Hepatocyte (in vitro differentiated cells): ENCODE results near the gene SSBP3. TPM values are rescaled to one million over a fixed set of nuclear protein-coding genes. Genes with fewer than 3 reads are reported as not detected.

Source experiments
- DNase-seq: peaks from one replicate; pipeline ENCODE4 v3.0.0-alpha.2; 2016; ENCODE audit warnings: low spot score
- H2AFZ ChIP-seq: fragments of 200-600 bp; sonication (generic); 2 replicates; pipeline ENCODE4 v1.6.0; 2016; ENCODE audit warnings: antibody characterized with exemption, mild to moderate bottlenecking
- H3K27ac ChIP-seq: fragments of 200-600 bp; sonication (generic); 2 replicates; pipeline ENCODE4 v1.5.1; 2016; ENCODE audit warnings: mild to moderate bottlenecking
- H3K27me3 ChIP-seq: fragments of 200-600 bp; sonication (generic); 2 replicates; pipeline ENCODE4 v1.6.1; 2016
- H3K36me3 ChIP-seq: fragments of 200-600 bp; sonication (generic); replicated peaks from 2 replicates; pipeline ENCODE4 v1.5.1; 2016; ENCODE audit warnings: low read depth; ENCODE audit not compliant: insufficient read depth
- H3K4me1 ChIP-seq: fragments of 200-600 bp; sonication (generic); 2 replicates; pipeline ENCODE4 v1.5.1; 2016; ENCODE audit warnings: mild to moderate bottlenecking, moderate library complexity; ENCODE audit not compliant: insufficient read depth
- H3K4me2 ChIP-seq: fragments of 200-600 bp; sonication (generic); 2 replicates; pipeline ENCODE4 v1.6.0; 2016
- H3K4me3 ChIP-seq: fragments of 200-600 bp; sonication (generic); 2 replicates; pipeline ENCODE4 v1.5.1; 2016; ENCODE audit warnings: mild to moderate bottlenecking
- H3K79me2 ChIP-seq: fragments of 200-600 bp; sonication (generic); 2 replicates; pipeline ENCODE4 v1.6.0; 2017; ENCODE audit warnings: mild to moderate bottlenecking
- H3K9me2 ChIP-seq: fragments of 200-600 bp; sonication (generic); replicated peaks from 2 replicates; pipeline ENCODE4 v1.6.0; 2017; ENCODE audit warnings: mild to moderate bottlenecking; ENCODE audit not compliant: insufficient read depth
- H3K9me3 ChIP-seq: fragments of 200-600 bp; sonication (generic); 2 replicates; pipeline ENCODE4 v1.5.1; 2016; ENCODE audit warnings: low read depth, mild to moderate bottlenecking
- H4K20me1 ChIP-seq: fragments of 200-600 bp; sonication (generic); 2 replicates; pipeline ENCODE4 v1.6.0; 2016; ENCODE audit warnings: mild to moderate bottlenecking; ENCODE audit not compliant: insufficient read depth, poor library complexity, severe bottlenecking
- EZH2 ChIP-seq: fragments of 200-600 bp; sonication (generic); IDR thresholded peaks from 2 replicates; pipeline ENCODE4 v1.6.1; 2016; ENCODE audit warnings: antibody characterized with exemption, mild to moderate bottlenecking, borderline replicate concordance
- EZH2phosphoT487 ChIP-seq: fragments of 200-600 bp; sonication (generic); IDR thresholded peaks from one replicate; pipeline ENCODE4 v1.6.1; 2018; ENCODE audit warnings: antibody characterized with exemption, mild to moderate bottlenecking, low read depth, moderate library complexity; ENCODE audit not compliant: unreplicated experiment, severe bottlenecking
- WGBS: methylation state at CpG from one replicate; pipeline ENCODE4 v1.1.6; 2016; ENCODE audit warnings: low lambda C conversion rate; ENCODE audit errors: missing lambda C conversion rate; 5-methylcytosine and 5-hydroxymethylcytosine counted together
- polyA plus RNA-seq: library from polyadenylated mRNA; unstranded; fragments of >200 nt; fragmentation: Nextera tagmentation; extraction: Ambion mirVana; gene quantifications from 2 replicates; pipeline ENCODE4 v1.2.1, GENCODE V29; 2016
- total RNA-seq: library from RNA; depleted of rRNA; stranded (reverse); fragments of >200 nt; gene quantifications from 2 replicates; pipeline ENCODE4 v1.2.3, GENCODE V29; 2014
- TF ChIP-seq, protein P1 (sequence below): fragments of 200-600 bp; sonication (generic); IDR thresholded peaks from 2 replicates; pipeline ENCODE4 v1.5.1; 2016; ENCODE audit warnings: antibody characterized with exemption, mild to moderate bottlenecking; ENCODE audit not compliant: poor library complexity

Gene SSBP3
- total and polyA plus RNA-seq, 2 experiments from 2014 or later, result 25.8 to 47.2 TPM

DNA sequence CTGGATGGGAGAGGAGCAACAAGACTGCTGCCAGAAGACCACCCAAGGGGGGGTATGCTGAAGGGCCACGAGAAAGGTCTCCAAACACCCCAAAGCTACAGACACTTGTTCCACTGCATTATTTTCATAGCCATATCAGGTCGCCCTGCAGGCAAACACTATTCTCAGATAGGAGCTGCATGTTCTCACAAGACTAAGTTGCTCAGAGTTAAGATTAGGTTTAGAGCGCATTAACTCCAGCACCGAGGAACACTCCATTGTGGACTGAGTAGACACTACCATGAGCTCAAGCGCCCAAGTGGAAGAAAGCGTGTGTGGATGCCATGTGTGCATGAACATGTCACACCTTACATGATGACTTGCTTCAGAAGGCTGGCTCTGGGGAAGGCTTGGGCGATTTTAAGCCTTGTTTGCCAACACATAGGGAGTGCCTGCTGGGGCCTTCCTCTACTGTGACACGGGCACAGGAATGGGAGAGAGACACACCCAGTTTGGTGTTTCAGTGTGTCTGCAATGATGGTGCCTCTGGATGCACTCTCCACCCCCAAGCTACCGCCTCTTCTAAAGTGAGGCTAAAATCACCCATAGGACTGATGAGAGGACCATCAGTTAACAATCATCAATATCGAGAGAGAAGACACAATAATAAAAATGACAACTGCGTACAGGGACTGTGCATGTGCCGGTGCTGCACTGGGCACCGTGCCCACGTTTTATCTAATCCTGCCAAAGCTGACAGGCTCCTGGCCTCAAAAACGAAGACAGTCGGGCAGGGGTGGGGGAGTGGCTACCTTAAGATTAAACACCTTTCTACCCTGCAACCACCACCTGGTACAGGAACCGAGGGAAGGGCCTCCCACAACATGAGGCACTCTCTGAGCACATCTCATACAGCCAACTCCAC lies 34.9 kb downstream of the SSBP3 start:
- Histone ChIP-seq H3K79me2 (peaks cover 99% of the 10 kb centered on the region), H3K9me2 (no peaks in the 10 kb centered on the region)
- TF ChIP-seq EZH2phosphoT487, result no peak
- TF ChIP-seq, protein P1, sequence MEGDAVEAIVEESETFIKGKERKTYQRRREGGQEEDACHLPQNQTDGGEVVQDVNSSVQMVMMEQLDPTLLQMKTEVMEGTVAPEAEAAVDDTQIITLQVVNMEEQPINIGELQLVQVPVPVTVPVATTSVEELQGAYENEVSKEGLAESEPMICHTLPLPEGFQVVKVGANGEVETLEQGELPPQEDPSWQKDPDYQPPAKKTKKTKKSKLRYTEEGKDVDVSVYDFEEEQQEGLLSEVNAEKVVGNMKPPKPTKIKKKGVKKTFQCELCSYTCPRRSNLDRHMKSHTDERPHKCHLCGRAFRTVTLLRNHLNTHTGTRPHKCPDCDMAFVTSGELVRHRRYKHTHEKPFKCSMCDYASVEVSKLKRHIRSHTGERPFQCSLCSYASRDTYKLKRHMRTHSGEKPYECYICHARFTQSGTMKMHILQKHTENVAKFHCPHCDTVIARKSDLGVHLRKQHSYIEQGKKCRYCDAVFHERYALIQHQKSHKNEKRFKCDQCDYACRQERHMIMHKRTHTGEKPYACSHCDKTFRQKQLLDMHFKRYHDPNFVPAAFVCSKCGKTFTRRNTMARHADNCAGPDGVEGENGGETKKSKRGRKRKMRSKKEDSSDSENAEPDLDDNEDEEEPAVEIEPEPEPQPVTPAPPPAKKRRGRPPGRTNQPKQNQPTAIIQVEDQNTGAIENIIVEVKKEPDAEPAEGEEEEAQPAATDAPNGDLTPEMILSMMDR, result no peak
- TF ChIP-seq EZH2, result no peak

DNA sequence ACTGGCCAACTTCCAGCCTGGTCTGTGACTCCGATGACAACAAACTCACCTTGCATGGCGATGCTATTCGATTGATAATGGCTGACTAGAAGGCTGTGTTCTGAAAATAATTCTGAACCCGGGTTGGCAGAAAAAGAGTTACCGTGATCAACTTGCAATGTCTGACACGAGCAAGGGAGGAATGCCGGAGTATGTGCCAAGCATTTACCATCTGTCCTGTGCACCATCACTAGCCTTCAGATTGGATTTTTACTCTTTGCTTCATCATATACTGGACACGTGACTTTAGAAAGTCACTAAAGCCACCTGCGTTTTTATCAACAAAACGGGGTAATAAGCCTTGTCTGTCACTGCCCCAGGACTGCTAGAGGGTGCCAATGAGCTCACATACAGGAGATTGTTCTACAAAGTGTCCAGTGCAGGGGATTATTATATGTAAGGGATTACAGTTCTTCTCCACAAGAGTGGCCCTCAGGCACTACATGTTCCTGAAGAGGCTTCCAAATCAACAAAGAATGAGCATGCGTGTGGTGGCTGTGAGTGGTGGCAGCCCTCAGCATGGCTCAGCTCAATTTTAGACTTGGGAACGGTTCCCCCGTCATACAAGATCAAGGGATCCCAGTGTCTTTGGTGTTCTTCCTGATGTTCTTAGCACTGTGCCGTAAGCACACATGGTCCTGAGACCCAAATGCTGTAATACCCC lies 35.8 kb downstream of the SSBP3 start:
- no peak for DNase-seq
- Histone ChIP-seq H2AFZ (no peak overlapping the region), H3K4me1 (peaks cover 36% of the 10 kb centered on the region), H3K27ac (no peak overlapping the region), H3K4me3 (no peak overlapping the region), H3K9me3 (no peaks in the 10 kb centered on the region), H4K20me1 (peaks cover 67% of the 10 kb centered on the region), H3K79me2 (peaks cover 99% of the 10 kb centered on the region), H3K9me2 (no peaks in the 10 kb centered on the region), H3K27me3 (no peaks in the 10 kb centered on the region), H3K36me3 (no peaks in the 10 kb centered on the region), H3K4me2 (no peak overlapping the region)
- WGBS, result 87% methylated on average over 14 of the region's 14 CpGs
- TF ChIP-seq, protein P1, result no peak
- TF ChIP-seq EZH2phosphoT487, result no peak
- TF ChIP-seq EZH2, result no peak

More for the DNA sequence above, 34.9 kb downstream of the SSBP3 start:
- Histone ChIP-seq H3K4me2 (no peak overlapping the region), H4K20me1 (peaks cover 71% of the 10 kb centered on the region), H3K27me3 (no peaks in the 10 kb centered on the region), H3K27ac (no peak overlapping the region), H3K4me3 (no peak overlapping the region), H3K36me3 (no peaks in the 10 kb centered on the region), H3K4me1 (peaks cover 29% of the 10 kb centered on the region), H2AFZ (no peak overlapping the region), H3K9me3 (no peaks in the 10 kb centered on the region)
- DNase-seq, result no peak
- 79% methylated on average over 17 of the region's 17 CpGs for WGBS

DNA sequence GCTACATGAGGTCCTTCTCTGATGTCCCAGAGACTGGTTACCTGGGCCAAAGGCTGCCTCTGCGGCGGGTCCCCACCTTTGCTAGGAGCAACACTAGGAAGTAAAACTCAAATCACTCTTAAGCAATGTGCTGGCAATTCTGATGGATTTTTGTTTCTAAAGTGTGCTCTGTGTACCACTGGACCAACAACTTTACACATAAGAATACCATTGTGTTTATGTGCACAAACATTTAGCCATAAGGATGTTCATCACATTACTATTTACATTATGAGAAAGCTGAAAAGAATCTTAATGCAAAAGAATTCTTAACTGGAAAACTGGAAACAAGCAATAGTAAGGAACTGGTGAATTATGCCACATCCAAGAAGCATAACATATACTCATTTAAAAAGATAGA lies 38.6 kb downstream of the SSBP3 start:
- no peaks in the 10 kb centered on the region for H3K36me3 ChIP-seq
- peaks cover 99% of the 10 kb centered on the region for H3K79me2 ChIP-seq
- H3K9me3 ChIP-seq, result no peaks in the 10 kb centered on the region
- TF ChIP-seq EZH2phosphoT487 (no peak), EZH2 (no peak)
- TF ChIP-seq, protein P1, result no peak
- 96% methylated on average over 2 of the region's 2 CpGs for WGBS
- H2AFZ ChIP-seq, result no peak overlapping the region
- no peaks in the 10 kb centered on the region for H3K9me2 ChIP-seq
- no peak overlapping the region for H3K27ac ChIP-seq
- no peak overlapping the region for H3K4me3 ChIP-seq
- no peaks in the 10 kb centered on the region for H3K27me3 ChIP-seq
- peaks cover 32% of the 10 kb centered on the region for H3K4me1 ChIP-seq
- no peak for DNase-seq
- H4K20me1 ChIP-seq, result peaks cover 64% of the 10 kb centered on the region
- H3K4me2 ChIP-seq, result no peak overlapping the region
